Raji (cell line): ENCODE results near the gene EFHD1.

Experiments
- POLR2A ChIP-seq: IDR thresholded peaks from 2 replicates; pipeline ENCODE4 v1.6.1; 2011; ENCODE audit warnings: low read depth, low read length, control low read depth; ENCODE audit not compliant: insufficient read depth

The EFHD1 gene

GRCh38 chr2:232662486-232663260 is 29.3 kb downstream of the EFHD1 start:
- TF ChIP-seq POLR2A = no peak

- no peak for TF ChIP-seq POLR2A
Measured at GRCh38 chr2:232666051-232666805, 32.8 kb downstream of the EFHD1 start.

GRCh38 chr2:232667989-232668583 is 34.7 kb downstream of the EFHD1 start:
- TF ChIP-seq POLR2A = no peak

GRCh38 chr2:232668805-232669444 is 35.5 kb downstream of the EFHD1 start:
- no peak for TF ChIP-seq POLR2A

- no peak for TF ChIP-seq POLR2A
Measured at GRCh38 chr2:232672588-232672987, 39.2 kb downstream of the EFHD1 start.

- TF ChIP-seq POLR2A = no peak
Measured at GRCh38 chr2:232674491-232674890, 41.1 kb downstream of the EFHD1 start.

GRCh38 chr2:232675381-232675780 is 42.0 kb downstream of the EFHD1 start:
- no peak for TF ChIP-seq POLR2A

- no peak for TF ChIP-seq POLR2A
Measured at GRCh38 chr2:232680006-232680405, 46.6 kb downstream of the EFHD1 start.

- no peak for TF ChIP-seq POLR2A
Measured at GRCh38 chr2:232681527-232681926, 48.1 kb downstream of the EFHD1 start.

- TF ChIP-seq POLR2A = no peak
Measured at GRCh38 chr2:232683368-232683767, 50.0 kb downstream of the EFHD1 start.

GRCh38 chr2:232687382-232688160 is 54.2 kb downstream of the EFHD1 start:
- no peak for TF ChIP-seq POLR2A

GRCh38 chr2:232688201-232688600 is 54.8 kb downstream of the EFHD1 start:
- no peak for TF ChIP-seq POLR2A

- no peak for TF ChIP-seq POLR2A
Measured at GRCh38 chr2:232689152-232689910, 55.9 kb downstream of the EFHD1 start.

GRCh38 chr2:232693344-232693743 is 59.9 kb downstream of the EFHD1 start:
- no peak for TF ChIP-seq POLR2A
